GM18526 (cell line): ENCODE results near the gene GHDC.

Source experiments
- POLR2A ChIP-seq: IDR thresholded peaks from 3 replicates; pipeline ENCODE4 v1.6.1; 2011; ENCODE audit not compliant: insufficient read length; ENCODE audit errors: extremely low read depth

The GHDC gene

DNA sequence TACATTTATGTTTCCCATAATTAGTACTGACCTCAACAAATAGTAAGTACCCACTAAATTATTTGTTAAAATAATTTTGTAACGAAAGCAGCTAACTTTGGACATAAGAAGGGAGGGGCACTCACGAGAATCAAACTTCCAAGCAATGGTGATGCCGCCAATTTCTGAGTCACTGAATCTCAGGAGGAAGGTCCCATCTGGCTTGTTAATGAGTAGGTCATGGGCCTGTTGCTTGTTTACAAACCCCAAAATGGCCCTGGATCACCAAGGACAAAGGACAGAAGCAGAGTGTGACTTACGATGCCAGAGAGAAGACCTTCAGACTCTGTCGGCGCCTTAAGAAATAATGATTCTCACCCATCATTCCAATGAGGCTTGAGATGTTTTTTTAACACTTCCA is 15.8 kb upstream of the GHDC start:
- TF ChIP-seq POLR2A = no peak

GRCh38 chr17:42203354-42203753 is 9.1 kb upstream of the GHDC start:
- no peak for TF ChIP-seq POLR2A

- TF ChIP-seq POLR2A = no peak
Observed at GRCh38 chr17:42202696-42203095, 8.4 kb upstream of the GHDC start.

DNA sequence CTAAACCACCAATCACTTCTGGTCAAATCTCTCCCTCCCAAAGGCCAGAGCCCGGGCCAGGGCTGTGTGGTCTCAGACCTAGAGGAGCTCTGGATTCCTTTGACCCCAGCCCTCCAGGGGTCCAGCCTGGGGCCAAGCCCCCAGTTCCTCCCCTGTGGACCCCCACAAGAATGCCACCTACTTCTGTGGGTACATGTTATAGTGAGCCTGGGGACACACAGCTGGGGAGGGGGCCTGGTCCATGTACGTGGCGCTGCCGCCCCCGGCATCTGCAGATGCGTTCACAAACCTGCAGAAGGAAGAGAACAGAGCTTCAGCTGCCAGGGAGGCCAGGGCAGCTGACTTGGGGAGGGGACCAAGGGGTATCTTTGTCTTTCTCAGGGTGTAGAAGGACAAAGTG is 7.9 kb upstream of the GHDC start:
- no peak for TF ChIP-seq POLR2A

GRCh38 chr17:42201458-42201772 is 7.1 kb upstream of the GHDC start:
- TF ChIP-seq POLR2A = no peak

DNA sequence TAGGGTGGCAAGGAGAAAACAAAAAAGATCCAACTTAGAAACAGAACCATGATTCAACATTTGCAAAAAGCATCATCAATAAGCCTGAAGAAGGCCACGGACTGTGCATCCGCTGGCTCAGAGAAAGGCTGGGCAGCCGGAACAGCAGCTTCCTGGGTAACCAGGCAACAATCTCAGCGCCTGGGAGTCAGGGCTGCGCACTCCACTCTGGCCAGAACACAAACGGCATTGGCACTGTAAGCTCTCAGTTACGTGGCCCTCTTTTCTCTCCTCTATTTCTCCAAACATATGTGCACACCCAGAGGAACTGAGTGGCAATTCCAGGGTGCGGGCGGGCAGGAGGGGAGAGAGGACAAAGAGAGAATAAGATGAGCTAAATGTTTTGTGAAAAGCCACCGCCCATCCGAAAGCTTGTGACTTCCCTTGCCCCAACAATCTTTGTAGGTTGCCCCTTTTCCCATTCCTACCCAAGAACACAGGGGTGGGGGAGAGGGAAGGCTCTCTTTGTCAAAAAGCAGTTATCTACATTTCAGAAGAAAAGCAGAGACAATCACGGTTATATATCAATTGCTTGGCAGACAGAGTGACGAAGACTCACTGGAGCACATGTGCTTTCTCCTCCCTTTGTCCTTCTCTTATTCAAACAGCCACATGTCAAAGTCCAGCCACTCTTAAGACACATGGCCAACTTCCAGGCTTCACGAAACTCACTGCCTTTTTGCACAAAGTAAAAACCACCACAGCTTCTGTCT is 6.6 kb upstream of the GHDC start:
- TF ChIP-seq POLR2A = no peak

- no peak for TF ChIP-seq POLR2A
Observed at GRCh38 chr17:42199416-42200011, 5.2 kb upstream of the GHDC start.

GRCh38 chr17:42198897-42199296 is 4.6 kb upstream of the GHDC start:
- no peak for TF ChIP-seq POLR2A

DNA sequence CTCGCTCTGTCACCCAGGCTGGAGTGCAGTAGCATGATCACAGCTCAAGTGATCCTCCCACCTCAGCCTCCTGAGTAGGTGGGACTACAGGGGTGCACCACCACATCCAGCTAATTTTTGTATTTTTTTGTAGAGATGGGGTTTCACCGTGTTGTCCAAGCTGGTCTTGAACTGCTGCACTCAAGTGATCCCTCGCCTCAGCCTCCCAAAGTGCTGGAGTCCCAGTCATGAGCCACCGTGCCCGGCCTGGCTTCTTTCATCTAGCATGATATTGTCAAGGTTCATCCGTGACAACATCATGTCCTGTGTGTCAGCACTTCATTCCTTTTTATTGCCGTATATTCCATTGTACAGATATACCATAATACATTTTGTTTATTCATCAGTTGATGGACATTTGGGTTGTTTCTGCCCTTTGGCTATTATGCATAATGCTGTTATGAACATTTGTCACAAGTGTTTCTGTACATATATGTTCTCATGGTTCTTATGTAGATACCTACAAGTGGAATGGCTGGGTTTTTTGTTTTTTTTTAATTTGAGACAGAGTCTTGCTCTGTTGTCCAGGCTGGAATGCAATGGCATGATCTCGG is 3.4 kb upstream of the GHDC start:
- TF ChIP-seq POLR2A = no peak

DNA sequence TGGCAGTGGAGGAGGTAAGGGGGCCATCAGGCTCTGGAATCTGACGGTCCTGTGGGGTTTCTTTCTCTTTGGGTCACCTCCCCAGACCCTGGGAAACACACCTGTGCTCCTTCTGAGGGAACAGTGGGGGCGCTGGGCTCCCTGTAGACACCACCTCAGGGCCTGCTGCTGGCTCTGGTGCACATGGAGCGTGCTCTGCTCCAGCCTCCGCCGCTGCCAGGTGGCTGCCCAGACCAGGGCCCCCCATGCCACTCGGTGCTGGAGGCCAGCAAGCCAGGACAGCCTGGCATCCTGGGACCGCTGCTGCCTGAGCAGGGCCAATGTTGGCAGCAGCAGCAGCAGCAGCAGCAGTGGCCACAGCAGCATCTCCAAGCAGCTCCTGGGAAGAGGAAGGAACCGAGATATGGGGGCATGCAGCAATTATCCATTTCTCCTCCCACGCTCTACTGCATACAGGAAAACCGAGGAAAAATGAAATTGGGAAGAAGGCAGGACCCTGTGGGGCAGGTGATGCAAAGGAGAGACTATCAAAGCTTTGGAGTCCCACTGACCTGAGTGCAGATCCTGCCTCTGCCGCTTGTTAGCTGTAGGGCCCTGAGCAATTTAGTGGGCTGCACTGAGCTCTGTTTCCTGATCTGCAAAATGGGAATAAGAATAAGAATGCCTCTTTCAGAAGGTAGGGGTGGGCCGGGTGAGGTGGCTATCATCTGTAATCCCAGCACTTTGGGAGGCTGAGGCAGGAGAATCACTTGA is 902 bp downstream of the GHDC start:
- no peak for TF ChIP-seq POLR2A

- TF ChIP-seq POLR2A = no peak
Observed at GRCh38 chr17:42192189-42193126, 1.8 kb downstream of the GHDC start.

- no peak for TF ChIP-seq POLR2A
Observed at GRCh38 chr17:42191275-42191608, 3.1 kb downstream of the GHDC start.

GRCh38 chr17:42190491-42191274 is 3.6 kb downstream of the GHDC start:
- no peak for TF ChIP-seq POLR2A

GRCh38 chr17:42189651-42189965 is 4.7 kb downstream of the GHDC start:
- TF ChIP-seq POLR2A = no peak

DNA sequence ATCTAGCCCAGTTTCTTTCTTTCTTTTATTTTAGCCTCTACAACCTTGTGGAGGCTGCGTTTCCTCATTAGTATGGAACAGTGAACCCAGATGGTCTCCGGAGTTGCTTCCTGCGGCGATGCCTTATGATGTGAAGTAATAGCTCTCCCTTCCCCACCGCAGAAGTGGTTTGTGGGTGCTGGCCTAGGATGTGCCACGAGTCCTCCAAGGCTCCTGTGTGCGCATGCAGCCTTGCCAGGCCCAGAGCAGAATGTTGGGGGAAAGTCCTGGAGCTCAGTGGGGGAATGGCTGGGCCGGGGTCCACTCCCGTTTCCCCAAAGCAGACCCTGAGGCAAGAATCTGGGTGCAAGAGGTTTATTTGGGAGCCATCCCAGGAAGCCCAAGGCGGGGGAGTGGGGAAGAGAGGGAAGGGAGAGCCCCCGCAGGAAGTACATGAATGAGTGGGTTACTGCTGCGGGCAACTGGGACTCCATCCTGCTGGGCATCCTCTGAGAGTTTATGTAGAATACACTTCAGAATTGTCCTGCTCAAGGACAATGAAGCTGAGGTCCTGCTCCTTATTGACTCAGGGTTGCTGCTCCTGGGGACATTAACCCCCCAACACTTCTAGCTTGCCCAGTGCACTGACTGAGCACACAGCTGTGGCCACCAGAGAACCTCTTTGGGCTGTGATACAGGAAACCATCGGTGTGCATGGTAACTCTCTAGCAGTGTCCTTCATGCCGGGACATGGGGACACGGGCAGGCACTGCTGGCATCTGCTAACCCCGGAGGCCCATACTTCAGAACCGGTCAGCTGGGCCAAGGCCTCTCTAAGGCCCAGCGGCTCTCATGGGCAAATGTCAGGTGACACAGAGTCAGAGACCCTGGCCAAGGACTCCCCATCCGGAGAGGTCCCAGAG is 5.3 kb downstream of the GHDC start:
- TF ChIP-seq POLR2A = no peak
